ENCODE measurements around the gene HELQ.
A peak's percentile ranks its signal among the peaks of the same experiment; 100 is the strongest.
"Not testable (repeated sequence)": the region's sequence is repeated elsewhere in the genome, so short reads cannot be mapped to it uniquely, and the experiment has no call there.

The HELQ gene

GRCh38 chr4:83455281-83456183 lies at the start of gene HELQ, which contains the start of gene MRPS18C:
Gene HELQ, minus strand, starts transcription at chr4:83455823. Its CDS starts 130 bp downstream, at chr4:83455693.
Gene MRPS18C, plus strand, starts transcription at chr4:83456058. Its CDS starts 20 bp downstream, at chr4:83456078.
- peak; percentile 97 to 98 for DNase-seq

GRCh38 chr4:83504996-83505395 lies 49.4 kb upstream of the HELQ start:
- DNase-seq = no peak

GRCh38 chr4:83504503-83504902 lies 48.9 kb upstream of the HELQ start:
- no peak for DNase-seq

- DNase-seq = no peak
Observed at GRCh38 chr4:83503974-83504373, 48.4 kb upstream of the HELQ start.

- DNase-seq = not testable (repeated sequence)
Observed at GRCh38 chr4:83501671-83502070, 46.0 kb upstream of the HELQ start.

GRCh38 chr4:83498187-83498586 lies 42.6 kb upstream of the HELQ start:
- DNase-seq = no peak

GRCh38 chr4:83496085-83496917 lies 40.7 kb upstream of the HELQ start:
- DNase-seq = not testable (repeated sequence)

- DNase-seq = no peak
Observed at GRCh38 chr4:83490876-83491450, 35.3 kb upstream of the HELQ start.

- DNase-seq = no peak
Observed at GRCh38 chr4:83489711-83490326, 34.2 kb upstream of the HELQ start.

GRCh38 chr4:83486457-83487129 lies 31.0 kb upstream of the HELQ start:
- no peak for DNase-seq

GRCh38 chr4:83484500-83485461 lies 29.2 kb upstream of the HELQ start, which contains the start of gene ABRAXAS1:
Gene ABRAXAS1, minus strand, starts transcription at chr4:83485100. Its CDS starts 28 bp downstream, at chr4:83485072.
- DNase-seq = peak; percentile 88 to 90

- DNase-seq = no peak
Observed at GRCh38 chr4:83473966-83474365, 18.3 kb upstream of the HELQ start.

GRCh38 chr4:83473423-83473822 lies 17.8 kb upstream of the HELQ start:
- DNase-seq = no peak

GRCh38 chr4:83456184-83456501 lies 520 bp upstream of the HELQ start:
- no peak for DNase-seq

GRCh38 chr4:83454686-83455085 lies 937 bp downstream of the HELQ start:
- no peak for DNase-seq

- no peak for DNase-seq
Observed at GRCh38 chr4:83449009-83449408, 6.6 kb downstream of the HELQ start.

GRCh38 chr4:83440899-83441298 lies 14.7 kb downstream of the HELQ start:
- no peak for DNase-seq

- no peak for DNase-seq
Observed at GRCh38 chr4:83440148-83440814, 15.3 kb downstream of the HELQ start.

GRCh38 chr4:83438719-83439118 lies 16.9 kb downstream of the HELQ start:
- no peak for DNase-seq

- no peak for DNase-seq
Observed at GRCh38 chr4:83436680-83437079, 18.9 kb downstream of the HELQ start.

Data from NCI-H1930 (cell line).